ENCODE results near the gene DYNLL1. TPM values are rescaled to one million over a fixed set of nuclear protein-coding genes. Genes with fewer than 3 reads are reported as not detected.
"Not testable (repeated sequence)": the region's sequence is repeated elsewhere in the genome, so short reads cannot be mapped to it uniquely, and the experiment has no call there.

DYNLL1 gene
- polyA plus RNA-seq (2013, experiment 1 of 2) = 544 TPM
- 543 TPM for polyA plus RNA-seq (2013, experiment 2 of 2)

- peak; percentile 98 for DNase-seq
- Histone ChIP-seq H2BK120ac (ENCODE audit: low read depth, low read length) (peak within 1 kb of the TSS; percentile 5), H4K8ac (ENCODE audit: low read depth, low read length) (no peak within 1 kb of the TSS), H3K27me3 (ENCODE audit: insufficient read depth, low read length, poor library complexity) (no peaks in the 10 kb centered on the region), H3K4me3 (ENCODE audit: low read length) (peak within 1 kb of the TSS; percentile 99), H4K5ac (ENCODE audit: low read length) (no peak within 1 kb of the TSS), H3K23ac (ENCODE audit: low read length) (peak within 1 kb of the TSS; percentile 24), H2AK5ac (ENCODE audit: low read length) (no peak within 1 kb of the TSS), H3K18ac (ENCODE audit: low read length) (peak within 1 kb of the TSS; percentile 98), H3K56ac (ENCODE audit: low read length) (peak within 1 kb of the TSS; percentile 93), H3K27ac (ENCODE audit: low read depth, low read length) (peak within 1 kb of the TSS; percentile 69), H3K4me2 (ENCODE audit: low read length) (peak within 1 kb of the TSS; percentile 97), H3K79me1 (ENCODE audit: low read length) (peaks cover 6% of the 10 kb centered on the region), H2BK15ac (replicated peaks; ENCODE audit: low read depth) (no peak within 1 kb of the TSS), H3K79me2 (ENCODE audit: control insufficient read depth, insufficient read depth, low read length) (peaks cover 20% of the 10 kb centered on the region), H3K36me3 (ENCODE audit: control insufficient read depth, insufficient read depth, low read length) (peaks cover 4% of the 10 kb centered on the region), H3K9ac (ENCODE audit: low read length) (peak within 1 kb of the TSS; percentile 81), H3K4ac (ENCODE audit: low read depth, low read length) (peak within 1 kb of the TSS; percentile 97), H2BK5ac (ENCODE audit: low read length) (no peak within 1 kb of the TSS), H3K4me1 (ENCODE audit: control insufficient read depth, low read depth, low read length) (peaks cover 2% of the 10 kb centered on the region)
- no CpG with 5 or more reads among the region's 53 CpGs for WGBS (ENCODE audit: extremely low coverage, insufficient coverage, low lambda C conversion rate)
Measured at GRCh38 chr12:120495731-120496412, at the start of gene DYNLL1. Gene DYNLL1, plus strand, starts transcription at chr12:120496113. Its CDS starts 309 bp downstream, at chr12:120496422.

- not testable (repeated sequence) for H2AK5ac ChIP-seq (ENCODE audit: low read length); H3K4ac ChIP-seq (ENCODE audit: low read depth, low read length); H3K27me3 ChIP-seq (ENCODE audit: insufficient read depth, low read length, poor library complexity); H3K18ac ChIP-seq (ENCODE audit: low read length); H2BK120ac ChIP-seq (ENCODE audit: low read depth, low read length); H3K79me1 ChIP-seq (ENCODE audit: low read length); H3K4me1 ChIP-seq (ENCODE audit: control insufficient read depth, low read depth, low read length); H4K8ac ChIP-seq (ENCODE audit: low read depth, low read length); H2BK5ac ChIP-seq (ENCODE audit: low read length); H3K36me3 ChIP-seq (ENCODE audit: control insufficient read depth, insufficient read depth, low read length); H2BK15ac ChIP-seq (replicated peaks; ENCODE audit: low read depth); DNase-seq; H4K5ac ChIP-seq (ENCODE audit: low read length)
- WGBS (ENCODE audit: extremely low coverage, insufficient coverage, low lambda C conversion rate) = no CpG with 5 or more reads among the region's 17 CpGs
- Histone ChIP-seq H3K23ac (ENCODE audit: low read length) (peak overlapping the region; percentile 15), H3K27ac (ENCODE audit: low read depth, low read length) (peak overlapping the region; percentile 52), H3K4me3 (ENCODE audit: low read length) (peak overlapping the region; percentile 91), H3K9ac (ENCODE audit: low read length) (peak overlapping the region; percentile 93), H3K79me2 (ENCODE audit: control insufficient read depth, insufficient read depth, low read length) (peaks cover 40% of the 10 kb centered on the region), H3K4me2 (ENCODE audit: low read length) (peak overlapping the region; percentile 97), H3K56ac (ENCODE audit: low read length) (peak overlapping the region; percentile 99)
Measured at GRCh38 chr12:120446844-120447178, 49.1 kb upstream of the DYNLL1 start.

GRCh38 chr12:120447992-120448391 is 47.9 kb upstream of the DYNLL1 start:
- Histone ChIP-seq H3K79me2 (ENCODE audit: control insufficient read depth, insufficient read depth, low read length) (peaks cover 40% of the 10 kb centered on the region), H3K4me3 (ENCODE audit: low read length) (no peak overlapping the region), H3K79me1 (ENCODE audit: low read length) (peaks cover 6% of the 10 kb centered on the region), H3K27me3 (ENCODE audit: insufficient read depth, low read length, poor library complexity) (no peaks in the 10 kb centered on the region), H3K27ac (ENCODE audit: low read depth, low read length) (no peak overlapping the region), H3K36me3 (ENCODE audit: control insufficient read depth, insufficient read depth, low read length) (no peaks in the 10 kb centered on the region), H3K4me1 (ENCODE audit: control insufficient read depth, low read depth, low read length) (no peaks in the 10 kb centered on the region), H4K8ac (ENCODE audit: low read depth, low read length) (no peak overlapping the region), H3K4me2 (ENCODE audit: low read length) (no peak overlapping the region), H3K9ac (ENCODE audit: low read length) (no peak overlapping the region), H2BK5ac (ENCODE audit: low read length) (no peak overlapping the region), H3K23ac (ENCODE audit: low read length) (no peak overlapping the region), H3K18ac (ENCODE audit: low read length) (no peak overlapping the region), H3K56ac (ENCODE audit: low read length) (no peak overlapping the region), H3K4ac (ENCODE audit: low read depth, low read length) (no peak overlapping the region), H2BK120ac (ENCODE audit: low read depth, low read length) (no peak overlapping the region), H2BK15ac (replicated peaks; ENCODE audit: low read depth) (no peak overlapping the region), H2AK5ac (ENCODE audit: low read length) (no peak overlapping the region), H4K5ac (ENCODE audit: low read length) (no peak overlapping the region)
- no peak for DNase-seq
- WGBS (ENCODE audit: extremely low coverage, insufficient coverage, low lambda C conversion rate) = no CpG with 5 or more reads among the region's 4 CpGs

GRCh38 chr12:120452524-120452923 is 43.4 kb upstream of the DYNLL1 start:
- H3K36me3 ChIP-seq (ENCODE audit: control insufficient read depth, insufficient read depth, low read length) = not testable (repeated sequence)

GRCh38 chr12:120453060-120453750 is 42.7 kb upstream of the DYNLL1 start:
- no peak overlapping the region for H2BK120ac ChIP-seq (ENCODE audit: low read depth, low read length)
- no peaks in the 10 kb centered on the region for H3K27me3 ChIP-seq (ENCODE audit: insufficient read depth, low read length, poor library complexity)
- peaks cover 2% of the 10 kb centered on the region for H3K36me3 ChIP-seq (ENCODE audit: control insufficient read depth, insufficient read depth, low read length)
- DNase-seq = no peak
- no peak overlapping the region for H3K56ac ChIP-seq (ENCODE audit: low read length)
- H2AK5ac ChIP-seq (ENCODE audit: low read length) = no peak overlapping the region
- WGBS (ENCODE audit: extremely low coverage, insufficient coverage, low lambda C conversion rate) = no CpG with 5 or more reads among the region's 3 CpGs
- no peak overlapping the region for H3K27ac ChIP-seq (ENCODE audit: low read depth, low read length)
- no peak overlapping the region for H3K4me2 ChIP-seq (ENCODE audit: low read length)
- no peak overlapping the region for H3K23ac ChIP-seq (ENCODE audit: low read length)
- no peak overlapping the region for H3K4ac ChIP-seq (ENCODE audit: low read depth, low read length)
- H4K8ac ChIP-seq (ENCODE audit: low read depth, low read length) = no peak overlapping the region
- no peaks in the 10 kb centered on the region for H3K79me1 ChIP-seq (ENCODE audit: low read length)
- H3K79me2 ChIP-seq (ENCODE audit: control insufficient read depth, insufficient read depth, low read length) = peaks cover 5% of the 10 kb centered on the region
- no peak overlapping the region for H3K4me3 ChIP-seq (ENCODE audit: low read length)
- H3K18ac ChIP-seq (ENCODE audit: low read length) = no peak overlapping the region
- H2BK15ac ChIP-seq (replicated peaks; ENCODE audit: low read depth) = no peak overlapping the region
- no peak overlapping the region for H2BK5ac ChIP-seq (ENCODE audit: low read length)
- no peak overlapping the region for H3K9ac ChIP-seq (ENCODE audit: low read length)
- no peaks in the 10 kb centered on the region for H3K4me1 ChIP-seq (ENCODE audit: control insufficient read depth, low read depth, low read length)
- no peak overlapping the region for H4K5ac ChIP-seq (ENCODE audit: low read length)

More at GRCh38 chr12:120452524-120452923, 43.4 kb upstream of the DYNLL1 start:
- not testable (repeated sequence) for H2BK120ac ChIP-seq (ENCODE audit: low read depth, low read length); H2BK15ac ChIP-seq (replicated peaks; ENCODE audit: low read depth); H4K5ac ChIP-seq (ENCODE audit: low read length); H3K79me1 ChIP-seq (ENCODE audit: low read length); H2BK5ac ChIP-seq (ENCODE audit: low read length); H3K18ac ChIP-seq (ENCODE audit: low read length); H3K4ac ChIP-seq (ENCODE audit: low read depth, low read length); DNase-seq; H3K4me2 ChIP-seq (ENCODE audit: low read length); H3K4me3 ChIP-seq (ENCODE audit: low read length); H4K8ac ChIP-seq (ENCODE audit: low read depth, low read length); H3K27me3 ChIP-seq (ENCODE audit: insufficient read depth, low read length, poor library complexity); H2AK5ac ChIP-seq (ENCODE audit: low read length); H3K27ac ChIP-seq (ENCODE audit: low read depth, low read length); H3K4me1 ChIP-seq (ENCODE audit: control insufficient read depth, low read depth, low read length); H3K9ac ChIP-seq (ENCODE audit: low read length); H3K56ac ChIP-seq (ENCODE audit: low read length); H3K23ac ChIP-seq (ENCODE audit: low read length)
- WGBS (ENCODE audit: extremely low coverage, insufficient coverage, low lambda C conversion rate) = no CpG with 5 or more reads among the region's 5 CpGs
- H3K79me2 ChIP-seq (ENCODE audit: control insufficient read depth, insufficient read depth, low read length) = peaks cover 12% of the 10 kb centered on the region
